CD14-positive monocyte (primary cell): Measurements from ENCODE around the gene PGRMC1. TPM values are rescaled to one million over a fixed set of nuclear protein-coding genes. Genes with fewer than 3 reads are reported as not detected.
"Not testable (repeated sequence)": the region's sequence is repeated elsewhere in the genome, so short reads cannot be mapped to it uniquely, and the experiment has no call there.

Experiments
- DNase-seq, 3 donors: peaks; one replicate each; pipeline ENCODE4 v3.0.0-alpha.2; 2011 to 2022
- H2AFZ ChIP-seq: 2 replicates; pipeline ENCODE4 v1.6.0; 2012; ENCODE audit warnings: mild to moderate bottlenecking, low read depth, low read length, inconsistent platforms; ENCODE audit not compliant: insufficient read depth, poor library complexity, severe bottlenecking
- H3K27ac ChIP-seq, 2 donors: 1 replicate in 1 of 2; 2 replicates in 1 of 2; pipeline ENCODE4 v1.5.1; 2012 to 2013; ENCODE audit warnings: low read length in 2 of 2, control low read depth in 1 of 2, inconsistent platforms in 1 of 2, low read depth in 1 of 2, mild to moderate bottlenecking in 1 of 2
- H3K27me3 ChIP-seq, 2 donors: one replicate each; pipeline versions ENCODE4 v1.6.0 to v1.6.1; 2011 to 2013; ENCODE audit warnings: low read length in 2 of 2; ENCODE audit not compliant: control insufficient read depth in 2 of 2, insufficient read depth in 2 of 2
- H3K36me3 ChIP-seq, 2 donors: replicated peaks in 1 of 2; 1 replicate in 1 of 2; 2 replicates in 1 of 2; pipeline versions ENCODE4 v1.5.1 to v1.6.1; 2012 to 2013; ENCODE audit warnings: low read length in 2 of 2, control low read depth in 1 of 2, inconsistent platforms in 1 of 2, mild to moderate bottlenecking in 1 of 2; ENCODE audit not compliant: insufficient read depth in 2 of 2, control insufficient read depth in 1 of 2
- H3K4me1 ChIP-seq, 2 donors: 1 replicate in 1 of 2; 2 replicates in 1 of 2; pipeline versions ENCODE4 v1.5.1 to v1.6.1; 2012 to 2013; ENCODE audit warnings: low read length in 2 of 2, control low read depth in 1 of 2, inconsistent platforms in 1 of 2, mild to moderate bottlenecking in 1 of 2, moderate library complexity in 1 of 2; ENCODE audit not compliant: insufficient read depth in 2 of 2, control insufficient read depth in 1 of 2
- H3K4me2 ChIP-seq: replicated peaks from 2 replicates; pipeline ENCODE3; 2012; ENCODE audit warnings: low read length, moderate library complexity, mild to moderate bottlenecking; ENCODE audit not compliant: poor library complexity, severe bottlenecking; ENCODE audit errors: extremely low read depth
- H3K4me3 ChIP-seq, 3 experiments: fragments of 200-600 bp in 1 of 3; sonication (generic) in 1 of 3; replicated peaks in 1 of 3; 1 replicate in 2 of 3; 2 replicates in 1 of 3; pipeline ENCODE4 v1.5.1; 2011 to 2013; ENCODE audit warnings: low read length in 3 of 3, mild to moderate bottlenecking in 3 of 3, control low read depth in 2 of 3, low read depth in 2 of 3, inconsistent platforms in 1 of 3, moderate library complexity in 1 of 3
- H3K79me2 ChIP-seq: 2 replicates; pipeline ENCODE4 v1.6.0; 2012; ENCODE audit warnings: mild to moderate bottlenecking, control low read depth, inconsistent platforms, low read length, moderate library complexity; ENCODE audit not compliant: insufficient read depth
- H3K9ac ChIP-seq: 2 replicates; pipeline ENCODE4 v1.6.0; 2017; ENCODE audit warnings: low read length, mild to moderate bottlenecking; ENCODE audit not compliant: insufficient read depth, poor library complexity, severe bottlenecking
- H3K9me3 ChIP-seq, 2 donors: replicated peaks in 1 of 2; 1 replicate in 1 of 2; 2 replicates in 1 of 2; pipeline versions ENCODE4 v1.5.1 to v1.6.1; 2012 to 2013; ENCODE audit warnings: low read length in 2 of 2, control low read depth in 1 of 2; ENCODE audit not compliant: control insufficient read depth in 1 of 2, insufficient read depth in 1 of 2
- H4K20me1 ChIP-seq: 2 replicates; pipeline ENCODE4 v1.6.0; 2012; ENCODE audit warnings: mild to moderate bottlenecking, low read length, control low read depth, moderate library complexity; ENCODE audit not compliant: insufficient read depth
- H3K27ac Mint-ChIP-seq, 7 donors: one replicate each; pipeline ENCODE4 v1.8.0; 2020; ENCODE audit warnings: mild to moderate bottlenecking in 7 of 7, mixed read lengths in 7 of 7, moderate library complexity in 6 of 7, inconsistent platforms in 2 of 7
- H3K27me3 Mint-ChIP-seq, 3 donors: one replicate each; pipeline ENCODE4 v1.8.0; 2021 to 2022; ENCODE audit warnings: low read depth in 3 of 3, mild to moderate bottlenecking in 3 of 3, mixed read lengths in 3 of 3, moderate library complexity in 3 of 3, inconsistent platforms in 1 of 3
- H3K36me3 Mint-ChIP-seq, 2 donors: one replicate each; pipeline ENCODE4 v1.8.0; 2020; ENCODE audit warnings: mixed read lengths in 2 of 2, inconsistent platforms in 1 of 2, mild to moderate bottlenecking in 1 of 2
- H3K4me1 Mint-ChIP-seq: one replicate; pipeline ENCODE4 v1.8.0; 2020; ENCODE audit warnings: mild to moderate bottlenecking, mixed read lengths
- H3K4me3 Mint-ChIP-seq, 2 donors: one replicate each; pipeline ENCODE4 v1.8.0; 2020; ENCODE audit warnings: mild to moderate bottlenecking in 2 of 2, mixed read lengths in 2 of 2, moderate library complexity in 1 of 2
- H3K9me3 Mint-ChIP-seq, 7 donors: one replicate each; pipeline ENCODE4 v1.8.0; 2020 to 2022; ENCODE audit warnings: mixed read lengths in 7 of 7, mild to moderate bottlenecking in 6 of 7, moderate library complexity in 6 of 7, inconsistent platforms in 2 of 7
- WGBS: methylation state at CpG from one replicate; pipeline ENCODE4 v1.1.5; 2013; ENCODE audit warnings: missing lambda C conversion rate; ENCODE audit not compliant: insufficient coverage; 5-methylcytosine and 5-hydroxymethylcytosine counted together
- intact Hi-C, 2 donors: fragments of 100-400 bp; cut with micrococcal nuclease; formaldehyde crosslinking; loops; one replicate each; pipeline versions ENCODE4 v1.15.0 to v1.15.1; 2023
- polyA plus RNA-seq, 3 donors: library from polyadenylated mRNA; depleted of rRNA in 1 of 3; unstranded in 2 of 3; stranded (reverse) in 1 of 3; fragments of 300-500 nt in 2 of 3; fragments of >200 nt in 1 of 3; fragmentation: Illumina TruSeq in 2 of 3; gene quantifications; 1 replicate in 2 of 3; 2 replicates in 1 of 3; pipeline ENCODE4 v1.2.3, GENCODE V29; 2012 to 2021
- TF ChIP-seq, protein P1 (sequence below): fragments of 200-600 bp; IDR thresholded peaks from one replicate; pipeline ENCODE4 v1.8.0; 2022; ENCODE audit warnings: antibody characterized with exemption, mild to moderate bottlenecking

The PGRMC1 gene
- polyA plus RNA-seq, 3 donors: 13.8 to 43.6 (median 39.4) TPM

DNA sequence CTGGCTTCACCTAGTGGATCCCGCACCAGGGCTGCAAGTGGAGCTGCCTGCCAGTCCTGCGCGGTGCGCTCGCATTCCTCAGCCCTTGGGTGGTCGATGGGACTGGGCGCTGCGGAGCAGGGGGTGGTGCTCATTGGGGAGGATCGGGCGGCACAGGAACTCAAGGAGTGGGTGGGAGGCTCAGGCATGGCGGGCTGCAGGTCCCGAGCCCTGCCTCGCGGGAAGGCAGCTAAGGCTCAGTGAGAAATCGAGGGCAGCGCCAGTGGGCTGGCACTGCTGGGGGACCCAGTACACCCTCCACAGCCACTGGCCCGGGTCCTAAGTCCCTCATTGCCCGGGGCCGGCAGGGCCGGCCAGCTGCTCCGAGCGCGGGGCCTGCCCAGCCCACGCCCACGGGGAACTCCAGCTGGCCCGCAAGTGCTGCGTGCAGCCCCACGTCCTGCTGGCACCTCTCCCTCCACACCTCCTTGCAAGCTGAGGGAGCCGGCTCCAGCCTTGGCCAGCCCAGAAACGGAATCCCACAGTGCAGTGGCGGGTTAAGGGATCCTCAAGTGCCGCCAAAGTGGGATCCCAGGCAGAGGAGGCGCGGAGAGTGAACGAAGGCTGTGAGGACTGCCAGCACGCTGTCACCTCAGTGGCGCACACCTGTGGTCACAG is 27.6 kb upstream of the PGRMC1 start:
- H3K9me3 ChIP-seq: no peaks in the 10 kb centered on the region
- TF ChIP-seq, protein P1, sequence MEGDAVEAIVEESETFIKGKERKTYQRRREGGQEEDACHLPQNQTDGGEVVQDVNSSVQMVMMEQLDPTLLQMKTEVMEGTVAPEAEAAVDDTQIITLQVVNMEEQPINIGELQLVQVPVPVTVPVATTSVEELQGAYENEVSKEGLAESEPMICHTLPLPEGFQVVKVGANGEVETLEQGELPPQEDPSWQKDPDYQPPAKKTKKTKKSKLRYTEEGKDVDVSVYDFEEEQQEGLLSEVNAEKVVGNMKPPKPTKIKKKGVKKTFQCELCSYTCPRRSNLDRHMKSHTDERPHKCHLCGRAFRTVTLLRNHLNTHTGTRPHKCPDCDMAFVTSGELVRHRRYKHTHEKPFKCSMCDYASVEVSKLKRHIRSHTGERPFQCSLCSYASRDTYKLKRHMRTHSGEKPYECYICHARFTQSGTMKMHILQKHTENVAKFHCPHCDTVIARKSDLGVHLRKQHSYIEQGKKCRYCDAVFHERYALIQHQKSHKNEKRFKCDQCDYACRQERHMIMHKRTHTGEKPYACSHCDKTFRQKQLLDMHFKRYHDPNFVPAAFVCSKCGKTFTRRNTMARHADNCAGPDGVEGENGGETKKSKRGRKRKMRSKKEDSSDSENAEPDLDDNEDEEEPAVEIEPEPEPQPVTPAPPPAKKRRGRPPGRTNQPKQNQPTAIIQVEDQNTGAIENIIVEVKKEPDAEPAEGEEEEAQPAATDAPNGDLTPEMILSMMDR: no peak
- H3K9ac ChIP-seq: no peak overlapping the region
- H4K20me1 ChIP-seq: no peaks in the 10 kb centered on the region
- Mint-ChIP-seq H3K36me3 (no peaks in the 10 kb centered on the region), H3K4me3 (no peak overlapping the region), H3K27me3 (peaks cover 3 to 6% (median 5%) of the 10 kb centered on the region in 3 donors), H3K9me3 (peaks cover 0 to 6% (median 0%) of the 10 kb centered on the region in 7 donors), H3K27ac (no peak overlapping the region), H3K4me1 (no peaks in the 10 kb centered on the region)
- 96% methylated on average over 9 of the region's 37 CpGs for WGBS
- H3K4me2 ChIP-seq: no peak overlapping the region
- intact Hi-C loops: no loop called here
- H3K79me2 ChIP-seq: no peaks in the 10 kb centered on the region
- no peaks in the 10 kb centered on the region for H3K4me1 ChIP-seq
- no peaks in the 10 kb centered on the region for H3K36me3 ChIP-seq
- no peak for DNase-seq
- no peak overlapping the region for H3K27ac ChIP-seq
- no peaks in the 10 kb centered on the region for H3K27me3 ChIP-seq
- no peak overlapping the region for H2AFZ ChIP-seq
- H3K4me3 ChIP-seq: no peak overlapping the region

DNA sequence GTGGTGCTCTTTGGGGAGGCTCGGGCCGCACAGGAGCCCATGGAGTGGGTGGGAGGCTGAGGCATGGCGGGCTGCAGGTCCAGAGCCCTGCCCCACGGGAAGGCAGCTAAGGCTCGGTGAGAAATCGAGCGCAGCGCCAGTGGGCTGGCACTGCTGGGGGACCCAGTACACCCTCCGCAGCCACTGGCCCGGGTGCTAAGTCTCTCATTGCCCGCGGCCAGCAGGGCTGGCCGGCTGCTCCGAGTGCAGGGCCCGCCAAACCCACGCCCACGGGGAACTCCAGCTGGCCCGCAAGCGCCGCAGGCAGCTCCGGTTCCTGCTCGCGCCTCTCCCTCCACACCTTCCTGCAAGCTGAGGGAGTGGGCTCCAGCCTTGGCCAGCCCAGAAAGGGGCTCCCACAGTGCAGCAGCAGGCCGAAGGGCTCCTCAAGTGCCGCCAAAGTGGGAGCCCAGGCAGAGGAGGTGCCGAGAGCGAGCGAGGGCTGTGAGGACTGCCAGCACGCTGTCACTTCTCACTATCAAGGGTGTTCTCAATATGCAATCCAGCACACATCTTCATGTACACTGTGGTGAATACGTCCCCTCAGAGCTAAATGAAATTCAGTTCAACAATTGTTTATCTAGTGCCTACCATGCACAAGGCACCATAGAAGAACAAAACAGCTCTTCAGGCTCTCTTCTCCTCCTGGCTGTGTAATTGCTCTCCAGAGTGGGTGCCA is 25.0 kb upstream of the PGRMC1 start:
- H3K9ac ChIP-seq, H3K79me2 ChIP-seq, H3K4me1 ChIP-seq, H3K27me3 Mint-ChIP-seq, H3K4me3 ChIP-seq, H3K9me3 ChIP-seq, DNase-seq, H2AFZ ChIP-seq, intact Hi-C loops, H3K4me3 Mint-ChIP-seq, H3K36me3 ChIP-seq, H3K36me3 Mint-ChIP-seq, H3K27ac Mint-ChIP-seq, H3K9me3 Mint-ChIP-seq, H3K4me2 ChIP-seq, H3K27ac ChIP-seq, H4K20me1 ChIP-seq, H3K27me3 ChIP-seq, H3K4me1 Mint-ChIP-seq: not testable (repeated sequence)
- WGBS: no CpG with 5 or more reads among the region's 30 CpGs
